Stimulated activated CD8-positive, alpha-beta memory T cell treated with anti-CD3 and anti-CD28 coated beads, Interleukin-7, amount 100 ng/mL, for 48 hours (primary cell): ENCODE measurements around the gene ECSCR.

Experiments used
- DNase-seq, 2 donors: peaks; one replicate each; pipeline ENCODE4 v3.0.0-alpha.2; 2020; ENCODE audit warnings: low read depth in 1 of 2; ENCODE audit errors: extremely low read depth in 1 of 2

ECSCR gene

GRCh38 chr5:139474890-139475791 lies 12.6 kb upstream of the ECSCR start:
- no peak for DNase-seq

GRCh38 chr5:139473565-139473964 lies 11.0 kb upstream of the ECSCR start:
- DNase-seq = no peak

- no peak for DNase-seq
Observed at GRCh38 chr5:139473105-139473504, 10.6 kb upstream of the ECSCR start.

GRCh38 chr5:139472386-139473030 lies 10.0 kb upstream of the ECSCR start:
- DNase-seq = no peak

GRCh38 chr5:139470821-139471300 lies 8.3 kb upstream of the ECSCR start, which contains the start of gene SMIM33:
Gene SMIM33 (plus strand): TSS chr5:139471004. CDS start chr5:139471122, 118 bp downstream.
- no peak for DNase-seq

GRCh38 chr5:139468421-139468931 lies 5.9 kb upstream of the ECSCR start:
- DNase-seq = no peak

GRCh38 chr5:139461698-139462097 lies 845 bp downstream of the ECSCR start:
- DNase-seq = no peak

GRCh38 chr5:139461176-139461575 lies 1.4 kb downstream of the ECSCR start:
- no peak for DNase-seq

- DNase-seq = no peak
Observed at GRCh38 chr5:139460455-139460854, 2.1 kb downstream of the ECSCR start.

GRCh38 chr5:139459451-139459934 lies 3.0 kb downstream of the ECSCR start:
- DNase-seq = no peak

GRCh38 chr5:139458580-139459407 lies 3.7 kb downstream of the ECSCR start:
- peak; percentile 56 to 79 for DNase-seq

GRCh38 chr5:139457653-139458306 lies 4.8 kb downstream of the ECSCR start:
- DNase-seq = no peak

GRCh38 chr5:139457241-139457640 lies 5.3 kb downstream of the ECSCR start:
- DNase-seq = no peak

- DNase-seq = no peak
Observed at GRCh38 chr5:139456776-139457175, 5.8 kb downstream of the ECSCR start.

- no peak for DNase-seq
Observed at GRCh38 chr5:139454568-139455290, 7.8 kb downstream of the ECSCR start.

- DNase-seq = no peak
Observed at GRCh38 chr5:139453683-139454567, 8.6 kb downstream of the ECSCR start.

- DNase-seq = no peak
Observed at GRCh38 chr5:139451878-139452660, 10.5 kb downstream of the ECSCR start.

- no peak for DNase-seq
Observed at GRCh38 chr5:139451176-139451575, 11.4 kb downstream of the ECSCR start.
